HEK293 (cell line): ENCODE data around the gene HDAC11.
"Not testable (repeated sequence)": the region's sequence is repeated elsewhere in the genome, so short reads cannot be mapped to it uniquely, and the experiment has no call there.

Experiments
- CTCF ChIA-PET: fragments of 350-600 bp; formaldehyde crosslinking; extraction: SDS; loops from one replicate; lab custom pipeline; 2021; ENCODE audit warnings: antibody characterized with exemption; lab: Yijun Ruan, JAX
- POLR2A ChIA-PET: fragments of 300-600 bp; formaldehyde crosslinking; extraction: SDS; loops from one replicate; lab custom pipeline; 2020; ENCODE audit warnings: antibody characterized with exemption, inconsistent platforms; lab: Yijun Ruan, JAX
- H3K27ac ChIP-seq: fragments of 200-500 bp; sonication (Bioruptor generic); 2 replicates; pipeline ENCODE4 v1.5.1; 2014; ENCODE audit warnings: low read depth, low read length, control low read depth, inconsistent platforms; ENCODE audit errors: extremely low read depth
- H3K36me3 ChIP-seq, 2 experiments: fragments of 200-500 bp in 1 of 2; sonication (Bioruptor generic) in 1 of 2; 1 replicate in 1 of 2; 2 replicates in 1 of 2; pipeline ENCODE4 v1.5.1; 2014 to 2017; ENCODE audit warnings: inconsistent platforms in 2 of 2, low read length in 2 of 2; ENCODE audit not compliant: control insufficient read depth in 2 of 2, insufficient read depth in 1 of 2
- H3K4me1 ChIP-seq: fragments of 200-500 bp; sonication (Bioruptor generic); 2 replicates; pipeline ENCODE4 v1.5.1; 2014; ENCODE audit warnings: mild to moderate bottlenecking, low read length, inconsistent platforms; ENCODE audit not compliant: control insufficient read depth, insufficient read depth
- H3K4me3 ChIP-seq: 2 replicates; pipeline ENCODE4 v1.5.1; 2011; ENCODE audit warnings: low read depth, mild to moderate bottlenecking, control low read depth, low read length, moderate library complexity
- H3K9me3 ChIP-seq: fragments of 200-500 bp; sonication (Bioruptor generic); 2 replicates; pipeline ENCODE4 v1.5.1; 2014; ENCODE audit warnings: low read depth, low read length, inconsistent platforms; ENCODE audit not compliant: control insufficient read depth, insufficient read depth
- MZF1 ChIP-seq: fragments of 450-650 bp; formaldehyde crosslinking; IDR thresholded peaks from 2 replicates; pipeline ENCODE4 v1.5.1; 2017; ENCODE audit warnings: missing biosample characterization, missing genetic modification characterization, borderline replicate concordance
- ZNF114 ChIP-seq: fragments of 450-650 bp; formaldehyde crosslinking; IDR thresholded peaks from 2 replicates; pipeline ENCODE4 v1.5.0; 2017; ENCODE audit warnings: missing biosample characterization, missing genetic modification characterization
- ZNF214 ChIP-seq: fragments of 450-650 bp; formaldehyde crosslinking; IDR thresholded peaks from 2 replicates; pipeline ENCODE4 v1.5.1; 2017; ENCODE audit warnings: missing biosample characterization, mild to moderate bottlenecking, missing genetic modification characterization, borderline replicate concordance
- ZNF23 ChIP-seq: fragments of 450-650 bp; formaldehyde crosslinking; IDR thresholded peaks from 2 replicates; pipeline ENCODE4 v1.5.1; 2016; ENCODE audit warnings: missing biosample characterization, missing genetic modification characterization, borderline replicate concordance
- ZNF311 ChIP-seq: fragments of 450-650 bp; formaldehyde crosslinking; IDR thresholded peaks from 2 replicates; pipeline ENCODE4 v1.5.1; 2017; ENCODE audit warnings: missing biosample characterization, missing genetic modification characterization, borderline replicate concordance
- ZNF548 ChIP-seq: fragments of 450-650 bp; formaldehyde crosslinking; IDR thresholded peaks from 2 replicates; pipeline ENCODE4 v1.5.1; 2016; ENCODE audit warnings: missing biosample characterization, missing genetic modification characterization
- TF ChIP-seq, protein P1 (sequence below): fragments of 450-650 bp; formaldehyde crosslinking; optimal IDR thresholded peaks from 2 replicates; pipeline ENCODE3; 2016; ENCODE audit warnings: missing biosample characterization, mild to moderate bottlenecking, missing genetic modification characterization
- TF ChIP-seq, protein P2 (sequence below): fragments of 450-650 bp; formaldehyde crosslinking; IDR thresholded peaks from 2 replicates; pipeline ENCODE4 v1.5.1; 2016; ENCODE audit warnings: missing biosample characterization, missing genetic modification characterization
- TF ChIP-seq, protein P3 (sequence below): fragments of 450-650 bp; IDR thresholded peaks from 2 replicates; pipeline ENCODE4 v1.5.1; 2018; ENCODE audit warnings: missing biosample characterization, mild to moderate bottlenecking, missing genetic modification characterization
- TF ChIP-seq, protein P4 (sequence below): fragments of 450-650 bp; formaldehyde crosslinking; IDR thresholded peaks from 2 replicates; pipeline ENCODE4 v1.5.1; 2017; ENCODE audit warnings: missing biosample characterization, mild to moderate bottlenecking, missing genetic modification characterization, moderate library complexity
- TF ChIP-seq, protein P5 (sequence below): fragments of 450-650 bp; formaldehyde crosslinking; conservative IDR thresholded peaks from 2 replicates; pipeline ENCODE4 v1.5.1; 2016; ENCODE audit warnings: low read depth, missing biosample characterization, missing genetic modification characterization
- TF ChIP-seq, protein P6 (sequence below): fragments of 450-650 bp; formaldehyde crosslinking; IDR thresholded peaks from 2 replicates; pipeline ENCODE4 v1.5.1; 2017; ENCODE audit warnings: missing biosample characterization, missing genetic modification characterization

The HDAC11 gene

DNA sequence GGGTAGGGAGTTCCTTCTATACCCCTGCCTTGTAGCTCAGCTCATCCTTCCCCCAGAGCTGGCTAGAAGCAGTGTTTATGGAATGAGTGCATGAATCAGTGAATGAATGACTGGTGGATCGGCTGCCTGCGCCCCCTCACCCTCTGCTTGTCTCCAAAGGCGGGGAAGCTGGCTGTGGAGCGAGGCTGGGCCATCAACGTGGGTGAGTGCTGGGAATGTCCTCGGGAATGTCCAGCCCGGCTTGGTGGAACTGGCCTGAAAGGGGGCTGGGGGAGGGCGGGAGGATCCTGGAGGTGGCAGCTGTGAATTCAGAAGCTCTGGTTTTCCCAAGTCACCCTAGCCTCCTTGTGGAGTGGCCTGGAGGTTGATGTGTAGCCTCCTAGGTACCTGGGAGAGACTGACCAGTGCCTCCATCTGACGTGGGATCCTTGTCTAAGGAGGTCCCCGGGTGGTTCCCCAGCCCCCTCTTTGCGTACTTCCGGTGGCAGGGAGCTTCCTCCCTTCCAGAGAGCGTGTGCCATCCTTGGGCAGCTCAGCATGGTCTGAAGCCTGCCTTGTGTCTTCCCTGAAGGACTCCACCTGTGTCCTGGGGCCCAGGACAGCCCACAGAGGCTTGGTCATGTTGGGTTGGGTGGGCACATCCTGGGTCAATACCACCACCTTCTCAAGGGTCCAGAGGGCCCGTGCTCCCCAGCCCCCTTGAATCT lies 18.4 kb downstream of the HDAC11 start:
- TF ChIP-seq, protein P1, sequence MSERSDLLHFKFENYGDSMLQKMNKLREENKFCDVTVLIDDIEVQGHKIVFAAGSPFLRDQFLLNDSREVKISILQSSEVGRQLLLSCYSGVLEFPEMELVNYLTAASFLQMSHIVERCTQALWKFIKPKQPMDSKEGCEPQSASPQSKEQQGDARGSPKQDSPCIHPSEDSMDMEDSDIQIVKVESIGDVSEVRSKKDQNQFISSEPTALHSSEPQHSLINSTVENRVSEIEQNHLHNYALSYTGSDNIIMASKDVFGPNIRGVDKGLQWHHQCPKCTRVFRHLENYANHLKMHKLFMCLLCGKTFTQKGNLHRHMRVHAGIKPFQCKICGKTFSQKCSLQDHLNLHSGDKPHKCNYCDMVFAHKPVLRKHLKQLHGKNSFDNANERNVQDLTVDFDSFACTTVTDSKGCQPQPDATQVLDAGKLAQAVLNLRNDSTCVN: no peak
- TF ChIP-seq, protein P2, sequence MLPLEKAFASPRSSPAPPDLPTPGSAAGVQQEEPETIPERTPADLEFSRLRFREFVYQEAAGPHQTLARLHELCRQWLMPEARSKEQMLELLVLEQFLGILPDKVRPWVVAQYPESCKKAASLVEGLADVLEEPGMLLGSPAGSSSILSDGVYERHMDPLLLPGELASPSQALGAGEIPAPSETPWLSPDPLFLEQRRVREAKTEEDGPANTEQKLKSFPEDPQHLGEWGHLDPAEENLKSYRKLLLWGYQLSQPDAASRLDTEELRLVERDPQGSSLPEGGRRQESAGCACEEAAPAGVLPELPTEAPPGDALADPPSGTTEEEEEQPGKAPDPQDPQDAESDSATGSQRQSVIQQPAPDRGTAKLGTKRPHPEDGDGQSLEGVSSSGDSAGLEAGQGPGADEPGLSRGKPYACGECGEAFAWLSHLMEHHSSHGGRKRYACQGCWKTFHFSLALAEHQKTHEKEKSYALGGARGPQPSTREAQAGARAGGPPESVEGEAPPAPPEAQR (tag by site-specific recombination): no peak
- TF ChIP-seq ZNF114 (tag by site-specific recombination): no peak
- no peak for TF ChIP-seq ZNF214 (tag by site-specific recombination)
- no peak for TF ChIP-seq ZNF23 (tag by site-specific recombination)
- Histone ChIP-seq H3K4me3 (no peak overlapping the region), H3K27ac (no peak overlapping the region), H3K36me3 (peaks cover 0 to under 1% of the 10 kb centered on the region in 2 experiments; a peak in 1 of 3 replicates), H3K9me3 (no peaks in the 10 kb centered on the region), H3K4me1 (no peaks in the 10 kb centered on the region)
- POLR2A ChIA-PET: interaction anchor here (0.7 kb wide), 1 partner anchor 52 kb away, joined by 5 read pairs; no protein-coding TSS in a partner anchor
- CTCF ChIA-PET: interaction anchor here (0.6 to 8.4 kb wide), 12 partner anchors 13 to 533 kb away, joined by 3 to 181 read pairs (median 4); no protein-coding TSS in a partner anchor

DNA sequence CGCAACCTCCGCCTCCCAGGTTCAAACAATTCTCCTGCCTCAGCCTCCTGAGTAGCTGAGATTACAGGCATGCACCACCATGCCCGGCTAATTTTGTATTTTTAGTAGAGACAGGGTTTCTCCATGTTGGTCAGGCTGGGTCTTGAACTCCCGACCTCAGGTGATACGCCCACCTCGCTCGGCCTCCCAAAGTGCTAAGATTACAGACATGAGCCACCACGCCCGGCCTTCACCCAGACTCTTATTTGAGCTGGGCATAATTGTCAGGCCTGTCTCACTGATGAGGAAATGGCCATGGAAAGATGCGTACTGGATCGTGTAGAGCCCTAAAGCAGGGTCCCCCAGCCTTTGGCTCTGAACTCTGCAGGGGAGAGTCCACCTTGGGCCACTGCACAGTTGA lies 19.1 kb downstream of the HDAC11 start:
- H3K9me3 ChIP-seq, H3K36me3 ChIP-seq, H3K27ac ChIP-seq, POLR2A ChIA-PET, H3K4me1 ChIP-seq, H3K4me3 ChIP-seq: not testable (repeated sequence)
- CTCF ChIA-PET: interaction anchor here (0.6 to 8.4 kb wide), 12 partner anchors 12 to 532 kb away, joined by 3 to 181 read pairs (median 4); no protein-coding TSS in a partner anchor

DNA sequence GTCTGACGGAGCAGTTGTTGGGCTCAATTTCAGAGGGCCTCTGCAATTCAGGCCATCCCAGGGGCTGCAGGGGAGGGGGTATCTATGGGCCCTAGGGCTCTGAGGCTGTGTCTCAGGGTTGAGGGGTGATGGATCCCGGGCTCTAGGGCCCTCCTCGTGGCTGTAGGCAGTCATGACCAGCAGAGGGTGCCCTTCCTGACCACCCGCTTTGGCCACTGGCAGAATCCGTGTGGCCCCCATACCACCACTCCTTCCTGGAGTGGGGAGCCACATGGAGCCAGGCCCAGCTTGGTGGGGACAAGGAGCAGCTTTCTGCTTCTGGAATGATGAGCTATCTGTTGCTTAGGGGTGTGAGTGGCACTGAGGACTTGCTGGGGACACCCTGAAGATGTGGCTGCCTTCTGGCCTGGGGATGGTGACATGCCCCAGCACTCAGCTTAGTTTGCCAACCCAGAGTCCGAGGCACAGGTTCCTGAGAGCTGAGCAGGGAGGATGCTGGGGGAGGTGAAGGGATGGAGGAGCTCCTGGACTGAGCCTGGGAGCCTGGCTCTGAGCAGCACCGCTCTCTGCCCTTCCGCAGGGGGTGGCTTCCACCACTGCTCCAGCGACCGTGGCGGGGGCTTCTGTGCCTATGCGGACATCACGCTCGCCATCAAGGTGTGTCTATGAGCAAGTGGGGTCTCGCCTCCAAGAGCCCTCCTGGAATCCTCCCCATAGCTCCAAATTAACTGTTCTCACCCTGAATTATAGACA lies 20.2 kb downstream of the HDAC11 start:
- H3K27ac ChIP-seq: no peak overlapping the region
- CTCF ChIA-PET: interaction anchor here (0.5 to 8.4 kb wide), 10 partner anchors 11 to 350 kb away, joined by 3 to 181 read pairs (median 4); no protein-coding TSS in a partner anchor
- H3K9me3 ChIP-seq: no peaks in the 10 kb centered on the region
- no peak overlapping the region for H3K4me3 ChIP-seq
- no peaks in the 10 kb centered on the region for H3K4me1 ChIP-seq
- no peaks in the 10 kb centered on the region for H3K36me3 ChIP-seq
- POLR2A ChIA-PET: no interaction called here
- TF ChIP-seq ZNF548 (tag by site-specific recombination) (no peak), MZF1 (tag by site-specific recombination) (no peak), ZNF311 (tag by site-specific recombination) (no peak)
- TF ChIP-seq, protein P3, sequence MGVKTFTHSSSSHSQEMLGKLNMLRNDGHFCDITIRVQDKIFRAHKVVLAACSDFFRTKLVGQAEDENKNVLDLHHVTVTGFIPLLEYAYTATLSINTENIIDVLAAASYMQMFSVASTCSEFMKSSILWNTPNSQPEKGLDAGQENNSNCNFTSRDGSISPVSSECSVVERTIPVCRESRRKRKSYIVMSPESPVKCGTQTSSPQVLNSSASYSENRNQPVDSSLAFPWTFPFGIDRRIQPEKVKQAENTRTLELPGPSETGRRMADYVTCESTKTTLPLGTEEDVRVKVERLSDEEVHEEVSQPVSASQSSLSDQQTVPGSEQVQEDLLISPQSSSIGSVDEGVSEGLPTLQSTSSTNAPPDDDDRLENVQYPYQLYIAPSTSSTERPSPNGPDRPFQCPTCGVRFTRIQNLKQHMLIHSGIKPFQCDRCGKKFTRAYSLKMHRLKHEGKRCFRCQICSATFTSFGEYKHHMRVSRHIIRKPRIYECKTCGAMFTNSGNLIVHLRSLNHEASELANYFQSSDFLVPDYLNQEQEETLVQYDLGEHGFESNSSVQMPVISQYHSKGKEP (tag by site-specific recombination): no peak
- TF ChIP-seq, protein P4, sequence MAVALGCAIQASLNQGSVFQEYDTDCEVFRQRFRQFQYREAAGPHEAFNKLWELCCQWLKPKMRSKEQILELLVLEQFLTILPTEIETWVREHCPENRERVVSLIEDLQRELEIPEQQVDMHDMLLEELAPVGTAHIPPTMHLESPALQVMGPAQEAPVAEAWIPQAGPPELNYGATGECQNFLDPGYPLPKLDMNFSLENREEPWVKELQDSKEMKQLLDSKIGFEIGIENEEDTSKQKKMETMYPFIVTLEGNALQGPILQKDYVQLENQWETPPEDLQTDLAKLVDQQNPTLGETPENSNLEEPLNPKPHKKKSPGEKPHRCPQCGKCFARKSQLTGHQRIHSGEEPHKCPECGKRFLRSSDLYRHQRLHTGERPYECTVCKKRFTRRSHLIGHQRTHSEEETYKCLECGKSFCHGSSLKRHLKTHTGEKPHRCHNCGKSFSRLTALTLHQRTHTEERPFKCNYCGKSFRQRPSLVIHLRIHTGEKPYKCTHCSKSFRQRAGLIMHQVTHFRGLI: no peak
- TF ChIP-seq, protein P5, sequence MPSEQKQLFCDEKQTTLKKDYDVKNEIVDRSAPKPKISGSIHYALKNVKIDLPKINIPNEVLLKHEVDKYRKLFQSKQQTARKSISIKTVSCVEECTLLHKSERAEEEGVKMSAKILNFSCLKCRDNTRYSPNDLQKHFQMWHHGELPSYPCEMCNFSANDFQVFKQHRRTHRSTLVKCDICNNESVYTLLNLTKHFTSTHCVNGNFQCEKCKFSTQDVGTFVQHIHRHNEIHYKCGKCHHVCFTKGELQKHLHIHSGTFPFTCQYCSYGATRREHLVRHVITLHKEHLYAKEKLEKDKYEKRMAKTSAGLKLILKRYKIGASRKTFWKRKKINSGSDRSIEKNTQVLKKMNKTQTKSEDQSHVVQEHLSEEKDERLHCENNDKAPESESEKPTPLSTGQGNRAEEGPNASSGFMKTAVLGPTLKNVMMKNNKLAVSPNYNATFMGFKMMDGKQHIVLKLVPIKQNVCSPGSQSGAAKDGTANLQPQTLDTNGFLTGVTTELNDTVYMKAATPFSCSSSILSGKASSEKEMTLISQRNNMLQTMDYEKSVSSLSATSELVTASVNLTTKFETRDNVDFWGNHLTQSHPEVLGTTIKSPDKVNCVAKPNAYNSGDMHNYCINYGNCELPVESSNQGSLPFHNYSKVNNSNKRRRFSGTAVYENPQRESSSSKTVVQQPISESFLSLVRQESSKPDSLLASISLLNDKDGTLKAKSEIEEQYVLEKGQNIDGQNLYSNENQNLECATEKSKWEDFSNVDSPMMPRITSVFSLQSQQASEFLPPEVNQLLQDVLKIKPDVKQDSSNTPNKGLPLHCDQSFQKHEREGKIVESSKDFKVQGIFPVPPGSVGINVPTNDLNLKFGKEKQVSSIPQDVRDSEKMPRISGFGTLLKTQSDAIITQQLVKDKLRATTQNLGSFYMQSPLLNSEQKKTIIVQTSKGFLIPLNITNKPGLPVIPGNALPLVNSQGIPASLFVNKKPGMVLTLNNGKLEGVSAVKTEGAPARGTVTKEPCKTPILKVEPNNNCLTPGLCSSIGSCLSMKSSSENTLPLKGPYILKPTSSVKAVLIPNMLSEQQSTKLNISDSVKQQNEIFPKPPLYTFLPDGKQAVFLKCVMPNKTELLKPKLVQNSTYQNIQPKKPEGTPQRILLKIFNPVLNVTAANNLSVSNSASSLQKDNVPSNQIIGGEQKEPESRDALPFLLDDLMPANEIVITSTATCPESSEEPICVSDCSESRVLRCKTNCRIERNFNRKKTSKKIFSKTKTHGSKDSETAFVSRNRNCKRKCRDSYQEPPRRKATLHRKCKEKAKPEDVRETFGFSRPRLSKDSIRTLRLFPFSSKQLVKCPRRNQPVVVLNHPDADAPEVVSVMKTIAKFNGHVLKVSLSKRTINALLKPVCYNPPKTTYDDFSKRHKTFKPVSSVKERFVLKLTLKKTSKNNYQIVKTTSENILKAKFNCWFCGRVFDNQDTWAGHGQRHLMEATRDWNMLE (tag by site-specific recombination): no peak
- TF ChIP-seq, protein P6, sequence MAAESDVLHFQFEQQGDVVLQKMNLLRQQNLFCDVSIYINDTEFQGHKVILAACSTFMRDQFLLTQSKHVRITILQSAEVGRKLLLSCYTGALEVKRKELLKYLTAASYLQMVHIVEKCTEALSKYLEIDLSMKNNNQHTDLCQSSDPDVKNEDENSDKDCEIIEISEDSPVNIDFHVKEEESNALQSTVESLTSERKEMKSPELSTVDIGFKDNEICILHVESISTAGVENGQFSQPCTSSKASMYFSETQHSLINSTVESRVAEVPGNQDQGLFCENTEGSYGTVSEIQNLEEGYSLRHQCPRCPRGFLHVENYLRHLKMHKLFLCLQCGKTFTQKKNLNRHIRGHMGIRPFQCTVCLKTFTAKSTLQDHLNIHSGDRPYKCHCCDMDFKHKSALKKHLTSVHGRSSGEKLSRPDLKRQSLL (tag by site-specific recombination): peak; percentile 67; the same call in 1 of the 2 replicates
